ENCODE results near the gene ARHGAP27.

DNA sequence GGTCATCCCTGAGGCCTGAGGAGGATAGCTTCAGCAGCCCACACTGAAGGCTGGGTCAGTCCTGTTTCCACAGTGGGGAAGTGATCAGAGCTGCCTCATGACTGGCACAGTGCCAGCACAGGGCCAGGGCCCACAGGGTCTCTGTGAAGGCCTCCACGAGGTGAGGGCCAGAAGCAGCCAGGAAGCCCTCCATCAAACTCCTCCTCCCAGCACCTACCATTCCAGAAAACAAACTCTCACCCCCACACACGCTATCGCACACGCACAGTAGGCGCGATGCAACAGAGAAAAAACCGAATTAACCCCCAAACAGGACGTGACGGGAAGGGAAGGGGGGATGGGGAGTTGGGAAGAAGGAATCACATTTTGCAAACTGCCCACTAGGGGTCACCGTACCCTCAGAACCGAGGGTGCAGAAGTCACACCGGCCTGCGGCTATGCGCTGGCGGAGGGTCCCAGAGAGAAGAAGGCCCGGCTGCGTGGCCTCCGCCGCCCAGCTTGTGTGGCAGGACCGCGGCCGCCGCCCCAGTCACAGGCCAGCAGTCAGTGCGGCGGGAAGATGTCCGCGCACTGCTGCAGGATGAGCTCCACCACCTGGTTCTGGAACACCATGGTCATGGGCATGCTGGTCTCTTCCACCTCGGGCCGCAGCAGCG lies 37.6 kb downstream of the ARHGAP27 start:
- TF ChIP-seq, protein P1, sequence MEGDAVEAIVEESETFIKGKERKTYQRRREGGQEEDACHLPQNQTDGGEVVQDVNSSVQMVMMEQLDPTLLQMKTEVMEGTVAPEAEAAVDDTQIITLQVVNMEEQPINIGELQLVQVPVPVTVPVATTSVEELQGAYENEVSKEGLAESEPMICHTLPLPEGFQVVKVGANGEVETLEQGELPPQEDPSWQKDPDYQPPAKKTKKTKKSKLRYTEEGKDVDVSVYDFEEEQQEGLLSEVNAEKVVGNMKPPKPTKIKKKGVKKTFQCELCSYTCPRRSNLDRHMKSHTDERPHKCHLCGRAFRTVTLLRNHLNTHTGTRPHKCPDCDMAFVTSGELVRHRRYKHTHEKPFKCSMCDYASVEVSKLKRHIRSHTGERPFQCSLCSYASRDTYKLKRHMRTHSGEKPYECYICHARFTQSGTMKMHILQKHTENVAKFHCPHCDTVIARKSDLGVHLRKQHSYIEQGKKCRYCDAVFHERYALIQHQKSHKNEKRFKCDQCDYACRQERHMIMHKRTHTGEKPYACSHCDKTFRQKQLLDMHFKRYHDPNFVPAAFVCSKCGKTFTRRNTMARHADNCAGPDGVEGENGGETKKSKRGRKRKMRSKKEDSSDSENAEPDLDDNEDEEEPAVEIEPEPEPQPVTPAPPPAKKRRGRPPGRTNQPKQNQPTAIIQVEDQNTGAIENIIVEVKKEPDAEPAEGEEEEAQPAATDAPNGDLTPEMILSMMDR (conservative IDR thresholded peaks at IDR 0.05 in 1 of 2, IDR thresholded peaks at IDR 0.05 in 1 of 2; ENCODE audit: extremely low read depth in 1 of 2, insufficient read depth in 1 of 2, low read depth in 1 of 2, low read length in 2 of 2): peak; percentile 38 to 61
- TF ChIP-seq EZH2 (IDR thresholded peaks at IDR 0.05; ENCODE audit: borderline replicate concordance, low read length): no peak
